Measurements from ENCODE around the gene NPY2R.

GRCh38 chr4:155174668-155175067 is 33.8 kb upstream of the NPY2R start:
- TF ChIP-seq, protein P1, sequence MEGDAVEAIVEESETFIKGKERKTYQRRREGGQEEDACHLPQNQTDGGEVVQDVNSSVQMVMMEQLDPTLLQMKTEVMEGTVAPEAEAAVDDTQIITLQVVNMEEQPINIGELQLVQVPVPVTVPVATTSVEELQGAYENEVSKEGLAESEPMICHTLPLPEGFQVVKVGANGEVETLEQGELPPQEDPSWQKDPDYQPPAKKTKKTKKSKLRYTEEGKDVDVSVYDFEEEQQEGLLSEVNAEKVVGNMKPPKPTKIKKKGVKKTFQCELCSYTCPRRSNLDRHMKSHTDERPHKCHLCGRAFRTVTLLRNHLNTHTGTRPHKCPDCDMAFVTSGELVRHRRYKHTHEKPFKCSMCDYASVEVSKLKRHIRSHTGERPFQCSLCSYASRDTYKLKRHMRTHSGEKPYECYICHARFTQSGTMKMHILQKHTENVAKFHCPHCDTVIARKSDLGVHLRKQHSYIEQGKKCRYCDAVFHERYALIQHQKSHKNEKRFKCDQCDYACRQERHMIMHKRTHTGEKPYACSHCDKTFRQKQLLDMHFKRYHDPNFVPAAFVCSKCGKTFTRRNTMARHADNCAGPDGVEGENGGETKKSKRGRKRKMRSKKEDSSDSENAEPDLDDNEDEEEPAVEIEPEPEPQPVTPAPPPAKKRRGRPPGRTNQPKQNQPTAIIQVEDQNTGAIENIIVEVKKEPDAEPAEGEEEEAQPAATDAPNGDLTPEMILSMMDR (tag by site-specific recombination; IDR thresholded peaks at IDR 0.05), result no peak
- TF ChIP-seq, protein P2, sequence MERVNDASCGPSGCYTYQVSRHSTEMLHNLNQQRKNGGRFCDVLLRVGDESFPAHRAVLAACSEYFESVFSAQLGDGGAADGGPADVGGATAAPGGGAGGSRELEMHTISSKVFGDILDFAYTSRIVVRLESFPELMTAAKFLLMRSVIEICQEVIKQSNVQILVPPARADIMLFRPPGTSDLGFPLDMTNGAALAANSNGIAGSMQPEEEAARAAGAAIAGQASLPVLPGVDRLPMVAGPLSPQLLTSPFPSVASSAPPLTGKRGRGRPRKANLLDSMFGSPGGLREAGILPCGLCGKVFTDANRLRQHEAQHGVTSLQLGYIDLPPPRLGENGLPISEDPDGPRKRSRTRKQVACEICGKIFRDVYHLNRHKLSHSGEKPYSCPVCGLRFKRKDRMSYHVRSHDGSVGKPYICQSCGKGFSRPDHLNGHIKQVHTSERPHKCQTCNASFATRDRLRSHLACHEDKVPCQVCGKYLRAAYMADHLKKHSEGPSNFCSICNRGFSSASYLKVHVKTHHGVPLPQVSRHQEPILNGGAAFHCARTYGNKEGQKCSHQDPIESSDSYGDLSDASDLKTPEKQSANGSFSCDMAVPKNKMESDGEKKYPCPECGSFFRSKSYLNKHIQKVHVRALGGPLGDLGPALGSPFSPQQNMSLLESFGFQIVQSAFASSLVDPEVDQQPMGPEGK (tag by site-specific recombination; IDR thresholded peaks at IDR 0.05), result no peak
- TF ChIP-seq ZNF391 (tag by site-specific recombination; IDR thresholded peaks at IDR 0.05; ENCODE audit: borderline replicate concordance, low read depth), result no peak
- TF ChIP-seq, protein P3, sequence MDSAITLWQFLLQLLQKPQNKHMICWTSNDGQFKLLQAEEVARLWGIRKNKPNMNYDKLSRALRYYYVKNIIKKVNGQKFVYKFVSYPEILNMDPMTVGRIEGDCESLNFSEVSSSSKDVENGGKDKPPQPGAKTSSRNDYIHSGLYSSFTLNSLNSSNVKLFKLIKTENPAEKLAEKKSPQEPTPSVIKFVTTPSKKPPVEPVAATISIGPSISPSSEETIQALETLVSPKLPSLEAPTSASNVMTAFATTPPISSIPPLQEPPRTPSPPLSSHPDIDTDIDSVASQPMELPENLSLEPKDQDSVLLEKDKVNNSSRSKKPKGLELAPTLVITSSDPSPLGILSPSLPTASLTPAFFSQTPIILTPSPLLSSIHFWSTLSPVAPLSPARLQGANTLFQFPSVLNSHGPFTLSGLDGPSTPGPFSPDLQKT (IDR thresholded peaks at IDR 0.05; ENCODE audit: borderline replicate concordance, low read depth, low read length), result no peak
- TF ChIP-seq IKZF3 (tag by site-specific recombination; IDR thresholded peaks at IDR 0.05), result no peak
- no peak for TF ChIP-seq ZNF777 (tag by site-specific recombination; IDR thresholded peaks at IDR 0.05; ENCODE audit: borderline replicate concordance)
- no peak for TF ChIP-seq SETDB1 (IDR thresholded peaks at IDR 0.05; ENCODE audit: insufficient read length, low read length)
- TF ChIP-seq KLF8 (tag by site-specific recombination; IDR thresholded peaks at IDR 0.05), result no peak
- TF ChIP-seq SALL2 (tag by site-specific recombination; IDR thresholded peaks at IDR 0.05; ENCODE audit: borderline replicate concordance), result no peak
- no peak for TF ChIP-seq ZBTB1 (tag by site-specific recombination; IDR thresholded peaks at IDR 0.05)
- no peak for TF ChIP-seq ZNF274 (IDR thresholded peaks at IDR 0.05; ENCODE audit: low read length)
- no peak for TF ChIP-seq ZNF274 (tag by site-specific recombination; IDR thresholded peaks at IDR 0.05; ENCODE audit: borderline replicate concordance)
- TF ChIP-seq, protein P4, sequence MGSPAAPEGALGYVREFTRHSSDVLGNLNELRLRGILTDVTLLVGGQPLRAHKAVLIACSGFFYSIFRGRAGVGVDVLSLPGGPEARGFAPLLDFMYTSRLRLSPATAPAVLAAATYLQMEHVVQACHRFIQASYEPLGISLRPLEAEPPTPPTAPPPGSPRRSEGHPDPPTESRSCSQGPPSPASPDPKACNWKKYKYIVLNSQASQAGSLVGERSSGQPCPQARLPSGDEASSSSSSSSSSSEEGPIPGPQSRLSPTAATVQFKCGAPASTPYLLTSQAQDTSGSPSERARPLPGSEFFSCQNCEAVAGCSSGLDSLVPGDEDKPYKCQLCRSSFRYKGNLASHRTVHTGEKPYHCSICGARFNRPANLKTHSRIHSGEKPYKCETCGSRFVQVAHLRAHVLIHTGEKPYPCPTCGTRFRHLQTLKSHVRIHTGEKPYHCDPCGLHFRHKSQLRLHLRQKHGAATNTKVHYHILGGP (tag by site-specific recombination; IDR thresholded peaks at IDR 0.05), result no peak
- TF ChIP-seq ZNF664 (tag by site-specific recombination; IDR thresholded peaks at IDR 0.05), result no peak
